ENCODE data around the gene ZDHHC20.

DNA sequence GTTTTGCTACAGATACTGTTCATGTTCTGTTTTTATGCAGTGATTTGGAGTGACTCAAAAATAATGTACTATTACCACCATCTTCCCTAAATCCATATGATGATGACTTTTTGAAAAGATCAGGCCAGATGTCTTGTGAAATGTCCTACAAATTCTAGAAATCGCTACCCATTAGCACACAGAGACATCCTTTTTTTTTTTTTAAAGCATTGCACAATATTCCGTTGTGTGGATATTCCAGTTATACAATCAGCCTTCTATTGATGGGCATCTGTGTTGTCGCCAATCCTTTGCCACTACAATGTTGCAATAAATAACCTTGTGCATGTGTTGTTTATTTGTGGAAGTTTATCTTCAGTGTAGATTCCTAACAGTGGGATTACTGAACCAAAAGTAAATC lies 24.5 kb downstream of the ZDHHC20 start:
- TF ChIP-seq CTCF (IDR thresholded peaks at IDR 0.05) (no peak), POLR2A (IDR thresholded peaks at IDR 0.05) (no peak)

All from lower leg skin (tissue), 3 donors.